Activated CD4-positive, alpha-beta T cell treated with anti-CD3 and anti-CD28 coated beads, Interleukin-2, amount 50 U/mL, for 48 hours (primary cell): ENCODE measurements around the gene BANK1.
"Not testable (repeated sequence)": the region's sequence is repeated elsewhere in the genome, so short reads cannot be mapped to it uniquely, and the experiment has no call there.

Experiments used
- DNase-seq, 2 experiments: peaks; one replicate each; pipeline ENCODE4 v3.0.0-alpha.2; 2020

BANK1 gene

DNA sequence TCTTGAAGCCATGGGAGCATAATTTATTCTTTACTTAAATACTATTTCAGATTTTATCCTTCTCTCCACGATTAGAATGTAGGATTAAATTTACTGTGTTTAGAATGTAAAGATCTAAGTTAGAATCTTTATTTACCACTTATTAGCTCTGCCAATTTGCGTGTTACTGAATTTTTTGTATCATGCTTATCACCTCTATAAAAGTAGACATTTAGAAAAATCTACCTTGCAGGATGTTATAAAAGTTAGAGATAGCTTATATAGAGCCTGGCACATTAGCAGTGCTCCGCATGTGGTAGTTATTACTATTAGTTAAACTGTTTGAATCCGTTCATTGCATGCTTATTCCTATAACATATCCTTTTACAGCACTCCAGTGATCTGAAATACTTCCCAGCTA is 97.9 kb downstream of the BANK1 start:
- no peak for DNase-seq

DNA sequence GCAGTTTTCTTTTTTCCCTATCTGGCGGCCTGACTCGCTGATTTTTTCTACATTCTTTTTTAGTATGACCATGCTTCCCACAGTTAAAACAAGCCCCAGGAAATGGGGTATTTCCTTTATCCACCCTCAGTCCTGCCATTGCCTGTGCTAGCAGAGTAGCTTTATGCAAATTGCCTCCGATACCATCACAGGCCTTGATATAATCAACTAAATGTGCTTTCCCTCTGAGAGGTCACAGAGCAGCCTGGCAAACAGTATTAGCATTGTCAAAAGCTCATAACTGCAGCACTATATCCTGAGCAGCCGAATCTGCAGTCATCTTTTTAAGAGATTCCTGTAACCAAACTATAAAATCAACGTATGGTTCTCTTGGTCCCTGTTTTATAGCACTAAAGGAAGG is 115.0 kb downstream of the BANK1 start:
- DNase-seq = not testable (repeated sequence)

DNA sequence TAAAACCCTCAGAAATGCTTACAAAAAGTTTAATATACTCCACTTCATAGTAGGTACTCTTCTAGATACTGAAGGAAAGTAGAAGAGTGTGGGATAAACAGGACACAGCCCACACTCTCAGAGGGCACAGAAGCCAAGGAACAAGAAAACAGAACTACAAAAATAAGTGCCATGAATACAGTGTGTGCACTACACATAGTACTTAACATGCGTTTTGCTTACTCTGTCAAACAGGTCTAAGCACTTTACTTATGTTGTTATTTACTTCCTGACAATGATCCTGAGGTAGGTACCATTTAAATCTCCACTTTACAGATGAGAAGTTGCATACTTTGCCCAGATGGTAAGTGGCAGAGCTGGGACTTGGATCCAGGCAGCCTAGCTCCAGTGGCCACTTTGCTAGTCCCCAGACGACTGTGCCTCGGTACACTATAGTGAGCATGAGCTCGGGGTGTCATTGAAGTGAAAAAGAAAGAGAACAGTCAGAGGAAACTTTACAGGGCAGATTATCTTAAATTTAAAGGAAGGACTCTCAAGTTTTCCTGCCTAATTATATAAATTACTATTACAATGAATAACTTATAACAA is 120.3 kb downstream of the BANK1 start:
- no peak for DNase-seq

DNA sequence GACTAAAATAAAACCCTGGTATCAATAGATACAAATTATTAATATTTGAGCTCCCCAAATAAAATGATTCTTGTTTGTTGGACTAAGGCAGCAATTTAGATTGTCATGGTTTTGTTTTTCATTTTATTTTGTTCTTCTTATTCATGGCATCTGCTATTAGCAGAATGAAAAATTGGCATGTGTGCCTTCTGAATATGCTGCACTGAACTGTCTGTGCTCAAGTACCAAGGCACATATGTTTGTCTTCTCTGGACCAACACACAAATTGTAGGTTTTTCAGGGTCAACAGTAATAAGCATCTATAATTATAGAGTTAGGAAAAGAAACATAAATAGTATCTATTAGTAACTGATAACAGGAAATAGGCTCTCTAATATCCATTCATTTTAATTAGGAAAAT is 121.1 kb downstream of the BANK1 start:
- no peak for DNase-seq

DNA sequence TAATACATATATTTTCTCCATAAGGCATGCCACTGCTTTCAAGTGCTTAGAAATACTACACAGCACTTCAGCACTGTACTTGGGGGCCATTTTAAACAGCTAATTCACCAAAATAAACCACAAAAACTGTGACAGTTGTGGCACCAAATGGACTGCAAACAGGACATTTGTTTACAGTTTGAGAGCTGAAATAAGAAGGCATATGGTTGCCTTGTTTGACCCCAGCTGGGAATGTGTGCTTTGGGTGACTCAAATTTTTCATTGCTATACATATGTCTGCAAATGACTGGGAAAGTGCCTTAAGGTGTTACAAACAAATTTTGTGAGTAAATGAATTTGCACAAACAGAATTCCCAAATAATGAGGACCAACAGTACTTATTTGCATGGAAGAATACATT is 124.2 kb downstream of the BANK1 start:
- DNase-seq = no peak

DNA sequence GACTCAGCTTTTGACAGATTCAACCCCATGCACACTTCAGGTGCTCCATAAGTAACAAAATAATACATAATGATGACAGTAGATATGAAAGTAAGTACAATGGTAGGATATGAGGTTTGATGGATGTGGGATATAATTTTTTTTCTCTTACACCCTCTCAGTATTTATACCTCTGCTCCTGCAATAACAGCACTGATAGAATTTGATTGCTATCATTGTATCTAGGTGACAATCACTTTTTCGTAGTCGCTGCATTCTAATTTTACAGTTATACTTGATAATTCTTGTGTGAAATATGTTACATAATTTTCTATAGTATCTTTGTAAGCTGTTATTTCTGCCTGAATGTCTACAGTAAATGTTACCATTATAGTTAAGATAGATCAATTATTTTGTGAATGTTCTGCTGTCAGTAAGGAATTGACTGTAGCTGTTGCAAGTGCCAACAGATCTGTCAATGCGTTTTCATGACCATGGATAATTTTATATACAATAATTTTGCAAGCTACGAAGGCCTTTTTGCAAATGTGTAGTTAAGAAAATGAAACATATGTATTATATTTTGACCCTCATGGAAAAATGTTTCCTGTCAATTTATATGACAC is 128.9 kb downstream of the BANK1 start:
- no peak for DNase-seq

DNA sequence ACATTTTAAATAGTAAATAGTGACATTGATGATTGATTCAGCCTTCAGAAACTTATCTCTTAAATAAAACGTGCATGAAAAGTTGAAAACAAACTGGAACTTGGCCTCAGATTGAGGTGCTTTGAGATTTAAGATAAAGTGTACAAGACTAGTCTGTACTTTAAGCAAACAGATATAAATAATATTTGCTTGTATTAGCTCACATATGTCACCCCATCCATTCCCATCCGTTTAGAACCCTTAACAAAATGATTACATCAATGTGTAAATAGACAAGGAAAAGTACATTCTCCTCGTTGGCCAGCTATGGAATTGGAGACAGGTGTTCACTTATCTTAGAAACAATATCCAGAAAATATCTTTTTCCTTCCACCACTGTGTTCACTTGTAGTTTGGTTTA is 130.8 kb downstream of the BANK1 start:
- no peak for DNase-seq

DNA sequence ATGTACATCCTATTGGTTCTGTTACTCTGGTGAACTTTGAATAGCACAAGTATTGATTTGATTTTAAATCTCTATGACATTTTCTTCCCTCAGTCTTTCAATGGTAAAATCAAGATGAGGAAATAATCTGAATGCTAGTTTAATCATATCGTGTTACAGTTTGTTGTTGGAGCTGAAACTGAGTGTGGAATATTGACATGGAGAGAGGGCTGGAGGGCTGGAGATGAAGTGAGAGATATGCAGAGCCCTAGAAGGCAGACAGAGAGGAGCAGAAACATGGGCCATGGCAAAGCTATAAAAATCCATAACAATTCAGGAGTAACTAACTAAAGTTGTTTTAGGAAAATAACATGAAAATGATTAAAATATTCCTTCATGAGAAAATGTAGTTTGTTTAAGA is 141.1 kb downstream of the BANK1 start:
- DNase-seq = no peak

DNA sequence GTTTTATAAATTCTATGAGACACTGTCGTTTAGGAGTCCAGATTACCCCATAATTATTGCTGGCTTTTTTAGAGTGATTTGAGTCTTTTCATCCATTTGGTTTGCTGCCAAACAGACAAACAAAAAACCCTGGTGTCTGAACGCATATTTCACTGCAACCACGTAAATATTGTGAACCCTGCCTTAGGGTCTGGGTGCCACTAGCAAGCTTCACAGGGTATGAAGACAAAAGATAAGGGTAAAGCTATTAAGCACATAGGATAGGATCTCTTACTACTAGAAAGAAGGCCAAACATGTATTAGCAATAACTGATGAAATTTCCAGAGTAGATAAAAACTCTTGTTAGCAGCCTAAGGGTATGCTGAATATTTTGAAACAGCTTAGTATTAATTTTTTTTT is 143.3 kb downstream of the BANK1 start:
- no peak for DNase-seq

DNA sequence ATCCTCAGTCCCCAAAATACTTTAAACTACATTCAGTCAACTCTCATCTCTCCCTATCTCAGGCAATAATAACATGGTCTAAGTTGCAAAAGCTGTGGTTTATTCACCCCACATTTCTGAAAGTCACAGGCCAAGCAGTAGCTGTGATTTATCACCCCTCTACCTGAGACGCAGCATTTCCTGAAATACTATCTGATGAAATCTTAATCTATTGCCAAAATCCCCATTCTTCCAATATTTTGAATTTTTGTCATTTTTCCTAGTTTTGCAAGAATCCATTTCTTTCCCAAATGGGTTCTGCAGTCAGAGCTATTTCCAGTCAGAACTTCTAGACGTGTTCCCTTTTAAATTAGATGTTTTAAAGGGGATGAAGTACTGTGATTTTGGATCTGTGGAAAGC is 148.3 kb downstream of the BANK1 start:
- no peak for DNase-seq

DNA sequence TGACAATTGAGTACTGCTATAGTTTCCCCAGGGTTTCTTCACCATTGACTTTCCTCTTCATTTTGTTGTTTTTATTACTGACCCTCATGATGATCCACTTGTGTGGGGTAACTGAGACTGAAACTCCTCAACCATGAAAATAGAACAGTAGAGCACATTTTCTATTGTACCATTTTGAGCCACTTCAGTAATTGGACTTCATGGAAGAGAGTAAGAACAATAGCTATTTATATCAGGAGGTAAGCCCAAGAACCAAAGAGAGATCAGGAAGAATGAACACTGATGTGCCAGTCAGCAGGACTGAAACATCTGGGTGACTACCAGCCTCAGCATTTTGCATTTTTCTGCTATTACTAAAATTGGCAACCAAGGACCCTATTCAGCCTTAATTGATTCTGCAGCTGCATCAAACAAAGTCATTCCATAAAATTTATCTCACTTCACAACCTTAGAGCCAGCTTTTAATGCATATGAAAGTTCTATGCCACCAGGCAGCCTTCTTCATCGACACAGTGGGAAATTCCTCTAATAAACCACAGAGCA is 151.4 kb downstream of the BANK1 start:
- DNase-seq = no peak

DNA sequence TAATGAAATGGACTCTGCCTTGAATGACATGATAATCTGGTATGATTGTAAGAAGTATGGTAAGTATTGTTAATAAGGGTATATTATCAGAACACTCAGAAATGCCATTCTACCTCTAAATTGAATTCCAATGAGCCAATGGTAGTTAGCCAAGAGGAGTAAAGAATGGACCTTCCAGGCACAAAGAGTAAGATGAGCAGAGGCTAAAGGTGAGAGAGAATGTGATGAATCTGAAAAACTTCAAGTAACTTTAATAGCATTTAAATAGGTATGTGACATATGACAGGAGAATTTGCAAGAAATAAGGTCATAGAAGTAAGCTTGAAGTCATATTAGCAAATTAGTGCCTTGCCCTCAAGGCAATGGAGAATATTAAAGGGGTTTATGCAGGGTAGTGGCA is 152.4 kb downstream of the BANK1 start:
- DNase-seq = no peak

DNA sequence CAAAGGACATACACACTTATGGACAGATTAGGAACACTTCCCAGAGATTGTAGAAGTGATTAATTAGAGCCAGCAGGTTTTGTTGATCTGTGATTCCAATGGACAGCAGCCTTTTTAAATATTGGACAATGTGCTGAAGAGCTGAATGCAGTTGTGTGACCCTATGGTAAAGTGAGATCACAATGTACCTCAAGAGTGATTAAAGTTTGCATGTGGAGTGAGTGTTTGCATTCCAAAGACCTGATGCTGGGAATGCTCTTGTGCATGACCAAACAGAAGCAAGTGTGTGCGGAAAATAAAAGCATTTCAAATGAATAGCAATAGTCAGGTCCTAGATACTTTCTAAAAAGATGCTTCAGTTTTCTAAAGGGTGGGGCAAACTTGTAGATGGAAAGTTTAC is 154.1 kb downstream of the BANK1 start:
- DNase-seq = no peak

DNA sequence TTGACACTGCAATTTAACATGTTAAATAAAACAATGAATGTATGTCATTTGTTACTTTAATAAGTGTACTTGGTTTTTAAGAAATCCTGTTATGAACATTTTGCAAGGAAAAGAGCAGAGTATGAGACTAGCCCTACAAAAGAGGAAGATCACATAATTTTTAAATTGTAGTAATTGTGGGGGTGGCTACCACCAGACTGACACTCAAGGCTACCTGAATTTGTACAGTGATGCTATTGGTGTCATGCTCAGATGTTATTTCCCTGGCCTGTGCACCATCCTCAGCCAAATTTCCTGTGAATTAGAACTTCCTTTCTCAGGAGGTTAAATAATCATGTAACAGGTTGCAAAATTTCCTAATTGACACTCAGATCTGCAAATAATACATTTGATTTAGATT is 157.5 kb downstream of the BANK1 start:
- no peak for DNase-seq

DNA sequence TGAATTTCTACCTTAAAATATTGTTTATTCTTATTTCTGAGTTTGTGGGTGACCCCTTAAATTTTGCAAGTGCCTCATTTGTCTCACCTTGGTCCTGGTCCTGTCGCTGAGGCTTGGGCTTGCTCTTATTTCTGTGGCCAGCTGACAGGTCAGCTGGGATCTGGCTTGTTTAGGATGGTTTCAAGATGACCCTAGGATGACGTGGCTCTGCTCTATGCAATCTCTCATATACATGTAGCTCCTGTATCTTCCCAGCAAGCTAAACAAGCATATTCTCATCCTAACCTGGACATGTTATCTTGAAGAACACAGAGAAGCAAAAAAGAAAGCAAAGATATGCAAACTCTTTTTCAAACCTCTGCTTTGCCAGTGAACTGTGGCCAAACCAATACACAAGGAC is 158.4 kb downstream of the BANK1 start:
- DNase-seq = no peak

DNA sequence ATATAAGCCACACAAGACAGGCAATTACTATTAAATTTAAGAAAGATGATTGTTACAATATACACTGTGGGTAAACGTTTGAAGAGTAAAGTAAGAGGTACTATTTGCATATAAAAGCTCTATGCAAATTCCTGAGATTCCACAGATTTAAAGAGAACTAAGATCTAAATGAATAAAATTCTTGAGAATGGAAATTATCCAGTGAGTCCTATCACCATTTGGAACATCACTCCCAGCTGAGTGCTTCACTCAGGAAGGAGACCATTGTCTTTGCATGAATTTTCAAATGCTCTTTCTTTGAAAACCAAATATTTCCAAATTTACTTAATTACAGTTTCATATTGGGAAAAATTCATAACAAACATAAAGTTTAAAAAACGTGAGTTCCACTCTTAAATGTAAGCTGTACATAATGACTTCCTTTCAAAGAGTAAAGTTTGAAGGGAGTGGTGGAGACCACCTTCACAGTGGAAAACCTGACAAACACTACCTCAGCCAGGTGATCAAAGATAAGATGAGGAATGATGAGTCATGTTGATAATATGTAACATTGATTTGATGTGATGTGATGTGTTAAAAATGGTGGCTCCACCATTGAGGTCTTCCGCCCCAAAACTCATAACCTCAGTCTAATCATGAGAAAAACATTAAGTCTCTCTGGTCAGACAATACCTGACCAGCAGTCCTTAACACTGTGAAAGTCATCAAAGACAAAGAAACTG is 159.9 kb downstream of the BANK1 start:
- no peak for DNase-seq

DNA sequence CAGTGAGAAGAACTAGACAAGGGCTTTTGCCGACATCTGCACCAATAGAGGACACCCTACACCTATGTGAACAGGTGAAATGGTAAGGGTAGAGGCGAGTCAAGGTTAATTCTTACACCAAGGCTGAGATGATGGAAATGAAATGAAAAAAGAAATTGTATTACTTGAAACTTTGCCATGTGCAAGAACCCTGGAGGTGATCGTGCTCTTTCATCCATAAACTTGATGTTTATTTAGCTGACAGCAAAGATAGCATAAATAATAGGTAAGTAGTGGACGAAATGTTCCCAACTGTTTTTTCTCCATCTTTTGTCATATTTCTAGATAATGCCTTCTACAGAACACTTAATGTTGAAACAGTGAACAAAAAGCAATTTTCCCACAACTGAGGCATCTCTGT is 162.5 kb downstream of the BANK1 start:
- no peak for DNase-seq

DNA sequence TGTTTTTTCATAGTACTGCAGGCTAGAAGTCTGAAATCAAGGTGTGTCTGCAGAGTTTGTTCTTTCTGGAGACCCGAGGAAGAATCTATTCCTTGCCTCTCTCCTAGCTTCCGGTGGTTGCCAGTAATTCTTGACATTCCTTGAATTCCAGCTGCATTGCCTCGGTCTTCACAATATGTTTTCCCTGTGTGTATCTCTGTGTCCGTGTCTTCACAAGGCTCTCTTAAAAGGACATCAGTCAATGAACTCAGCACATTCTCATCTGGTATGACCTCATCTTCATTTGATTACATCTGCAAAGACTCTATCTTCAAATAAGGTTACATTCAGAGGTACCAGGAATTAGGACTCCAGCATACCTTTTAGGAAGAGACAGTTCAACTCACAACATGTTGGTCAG is 163.4 kb downstream of the BANK1 start:
- no peak for DNase-seq

DNA sequence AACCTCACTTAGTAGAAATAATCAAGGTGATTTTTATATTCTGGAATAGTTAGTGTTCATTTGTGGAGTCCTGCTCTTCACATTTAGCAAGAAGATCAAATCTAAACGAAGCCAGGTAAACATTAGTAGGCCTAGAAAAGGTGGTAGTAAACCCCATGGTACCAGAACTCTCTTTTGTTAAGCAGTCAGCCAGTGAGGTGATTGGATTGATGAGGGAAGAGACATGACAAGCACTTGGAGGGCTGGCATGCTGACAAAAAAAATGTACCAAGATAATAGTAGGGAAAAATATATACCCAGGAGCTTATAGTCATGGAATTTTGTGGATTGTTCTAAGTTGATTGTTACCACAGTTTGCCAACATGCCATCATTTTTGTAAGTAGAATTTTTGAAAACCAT is 163.8 kb downstream of the BANK1 start:
- DNase-seq = no peak

DNA sequence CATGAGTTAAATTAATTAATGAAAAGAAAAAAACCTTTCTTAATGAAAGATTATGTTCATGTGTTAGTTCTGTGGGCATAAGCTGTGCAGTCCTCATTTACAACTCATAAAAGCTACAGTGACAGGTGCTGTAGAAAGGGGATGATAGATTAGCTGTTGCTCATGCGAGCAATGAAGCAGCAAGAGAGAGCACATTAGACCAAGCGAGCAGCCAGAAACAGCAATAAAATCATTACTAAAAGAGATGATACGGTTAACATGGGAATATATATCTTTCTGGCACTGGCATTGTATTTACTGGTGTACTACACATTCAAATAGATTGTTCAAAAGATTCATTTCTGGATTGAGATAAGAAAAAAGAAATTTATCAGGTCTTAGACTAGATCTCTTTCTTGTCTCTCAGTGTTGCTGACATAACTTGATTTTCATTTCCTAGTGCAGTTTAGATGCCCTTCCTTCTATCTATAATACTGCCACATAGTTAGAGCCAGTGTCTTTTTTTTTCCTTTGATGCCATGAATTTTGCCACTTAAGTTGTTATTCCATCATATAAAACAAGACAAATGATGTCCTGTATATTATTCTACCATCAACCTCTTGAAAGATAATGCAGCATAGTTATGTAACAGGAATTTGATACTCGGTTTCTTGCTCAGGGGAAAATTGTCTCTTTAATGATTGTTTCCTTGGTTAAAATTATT is 164.6 kb downstream of the BANK1 start:
- no peak for DNase-seq

DNA sequence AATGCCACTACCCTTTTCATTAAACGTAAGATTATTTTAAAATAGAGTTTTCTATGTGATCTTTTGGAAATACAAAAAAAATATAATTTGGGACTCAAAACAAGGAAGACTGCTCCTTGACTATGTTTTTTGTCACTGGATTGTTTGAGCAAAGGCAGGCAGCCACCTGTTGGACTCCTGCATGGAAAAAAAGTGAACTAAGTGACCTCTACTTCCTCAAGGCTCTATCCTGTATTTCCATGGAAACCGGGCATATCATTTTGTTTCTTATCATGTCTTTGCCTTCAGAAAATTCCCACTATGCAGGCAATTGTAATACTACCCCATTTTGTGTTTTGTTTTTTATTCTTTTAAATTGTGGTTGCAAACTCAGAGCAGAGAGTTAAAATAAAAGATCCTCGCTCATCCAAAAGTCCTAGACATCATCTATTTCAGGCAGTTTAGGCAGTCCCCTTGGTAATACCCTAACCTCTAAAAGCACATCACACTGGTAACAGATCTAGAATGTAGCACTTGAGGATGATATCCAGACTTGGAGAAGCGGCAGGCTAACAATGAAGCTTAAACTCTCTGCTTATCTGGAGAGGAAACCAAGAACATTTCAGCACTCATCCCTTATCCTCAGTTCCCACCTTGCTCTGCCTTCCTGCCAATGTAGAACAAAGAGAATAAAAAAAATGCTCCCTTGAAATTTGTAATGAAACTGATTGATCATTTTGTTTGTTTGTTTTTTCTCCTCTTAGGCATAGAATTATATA is 165.7 kb downstream of the BANK1 start:
- no peak for DNase-seq

DNA sequence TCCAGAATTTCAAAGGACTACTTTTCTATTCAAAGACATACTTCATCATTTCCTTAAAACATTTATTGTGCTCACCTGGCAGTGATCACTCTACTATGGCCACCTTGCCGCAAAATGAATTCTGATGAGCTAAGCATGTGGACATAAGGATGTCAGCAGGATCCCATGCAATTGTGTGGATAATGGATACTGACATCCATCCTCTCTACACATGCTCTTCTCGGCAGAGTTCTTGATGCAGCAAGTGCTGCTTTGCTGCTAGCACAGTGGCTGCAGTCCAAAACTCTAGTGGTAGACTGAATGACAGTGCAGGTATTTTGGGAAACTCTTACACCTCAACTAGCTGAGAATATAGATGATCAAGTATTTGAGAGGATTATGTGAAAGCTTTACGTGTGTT is 168.0 kb downstream of the BANK1 start:
- DNase-seq = no peak

DNA sequence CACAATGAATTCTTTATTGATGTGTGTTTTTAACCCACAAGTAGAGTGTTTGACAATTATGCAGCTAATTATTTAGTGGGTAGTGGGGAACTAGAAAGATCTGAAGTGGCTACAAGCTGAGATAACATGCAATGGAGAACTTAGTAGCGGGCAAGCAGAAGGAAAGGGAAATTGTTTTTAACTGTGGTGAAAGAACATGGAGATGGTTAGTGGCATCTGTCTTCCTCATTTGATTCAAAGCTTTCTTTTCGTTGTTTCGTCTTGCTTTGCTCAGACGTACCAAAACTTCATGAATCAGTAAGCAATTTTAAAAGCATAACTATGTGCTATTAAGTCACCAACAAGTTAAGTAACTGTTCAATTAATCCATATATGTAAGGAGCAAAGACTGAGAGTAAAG is 169.9 kb downstream of the BANK1 start:
- no peak for DNase-seq
